K562 (cell line): Measurements from ENCODE around the gene SAFB. TPM values are rescaled to one million over a fixed set of nuclear protein-coding genes. Genes with fewer than 3 reads are reported as not detected.

Experiments used
- ADNP ChIP-seq: fragments of 200-800 bp; sonication (Bioruptor generic); IDR thresholded peaks from 2 replicates; pipeline ENCODE4 v1.6.1; 2016; ENCODE audit warnings: missing genetic modification characterization, missing compliant biosample characterization
- ELF1 ChIP-seq: fragments of 200-800 bp; sonication (Bioruptor generic); IDR thresholded peaks from 2 replicates; pipeline ENCODE4 v1.6.1; 2016; ENCODE audit warnings: missing genetic modification characterization, missing compliant biosample characterization
- HDAC2 ChIP-seq: fragments of 450-650 bp; IDR thresholded peaks from 2 replicates; pipeline ENCODE4 v1.6.1; 2016; ENCODE audit warnings: mild to moderate bottlenecking
- MAFG ChIP-seq: fragments of 450-650 bp; conservative IDR thresholded peaks from 2 replicates; pipeline ENCODE4 v1.6.1; 2016; ENCODE audit warnings: missing genetic modification characterization, missing compliant biosample characterization
- MYBL2 ChIP-seq, 2 experiments: fragments of 450-650 bp in 1 of 2; sonication (generic) in 1 of 2; formaldehyde crosslinking in 1 of 2; IDR thresholded peaks; 2 replicates each; pipeline versions ENCODE4 v1.6.1 to v1.8.1; 2017 to 2022; ENCODE audit warnings: borderline replicate concordance in 1 of 2, inconsistent platforms in 1 of 2, low read depth in 1 of 2, mild to moderate bottlenecking in 1 of 2, missing genetic modification reagents in 1 of 2, moderate library complexity in 1 of 2
- NR3C1 ChIP-seq: sonication (generic); formaldehyde crosslinking; IDR thresholded peaks from 2 replicates; pipeline ENCODE4 v1.8.1; 2022; ENCODE audit warnings: missing genetic modification reagents
- NUFIP1 ChIP-seq: fragments of 450-650 bp; IDR thresholded peaks from 2 replicates; pipeline ENCODE4 v1.6.1; 2018; ENCODE audit not compliant: partially characterized antibody
- PRMT5 ChIP-seq: sonication (generic); formaldehyde crosslinking; IDR thresholded peaks from 2 replicates; pipeline ENCODE4 v1.5.0; 2020; ENCODE audit warnings: missing genetic modification reagents
- RB1 ChIP-seq: fragments of 450-650 bp; IDR thresholded peaks from 2 replicates; pipeline ENCODE4 v1.6.1; 2017; ENCODE audit warnings: low read depth, mild to moderate bottlenecking
- RBFOX2 ChIP-seq: fragments of 200-400 bp; formaldehyde crosslinking; IDR thresholded peaks from 2 replicates; pipeline ENCODE4 v1.6.1; 2017; ENCODE audit warnings: low read depth, mild to moderate bottlenecking, low read length, moderate library complexity
- RFX1 ChIP-seq: fragments of 450-650 bp; IDR thresholded peaks from 2 replicates; pipeline ENCODE4 v1.6.1; 2016; ENCODE audit warnings: mild to moderate bottlenecking, moderate library complexity
- RFX5 ChIP-seq: IDR thresholded peaks from 2 replicates; pipeline ENCODE4 v1.6.1; 2011; ENCODE audit warnings: low read depth, mild to moderate bottlenecking, improper control_type of control experiment, low read length
- ZBTB5 ChIP-seq: fragments of 450-650 bp; IDR thresholded peaks from 2 replicates; pipeline ENCODE4 v1.6.1; 2017; ENCODE audit warnings: antibody characterized with exemption
- ZKSCAN1 ChIP-seq: fragments of 150-350 bp; IDR thresholded peaks from 2 replicates; pipeline ENCODE4 v1.6.1; 2016; ENCODE audit warnings: low read depth, low read length
- ZNF197 ChIP-seq: fragments of 200-800 bp; sonication (Bioruptor generic); IDR thresholded peaks from 2 replicates; pipeline ENCODE4 v1.6.1; 2016; ENCODE audit warnings: low read depth, missing genetic modification characterization, missing compliant biosample characterization
- ZNF41 ChIP-seq: fragments of 250-450 bp; sonication (Bioruptor Pico); conservative IDR thresholded peaks from 2 replicates; pipeline ENCODE4 v1.4.0; 2020; ENCODE audit warnings: mild to moderate bottlenecking
- ZNF507 ChIP-seq: conservative IDR thresholded peaks from 2 replicates; pipeline ENCODE4 v1.6.1; 2017; ENCODE audit warnings: missing genetic modification characterization, missing compliant biosample characterization
- polyA plus RNA-seq, 8 experiments: library from polyadenylated mRNA; depleted of rRNA in 4 of 8; stranded (reverse) in 5 of 8; unstranded in 3 of 8; fragments of >200 nt; fragmentation: Nextera tagmentation in 2 of 8; fragmentation: Illumina TruSeq in 1 of 8; extraction: Ambion mirVana in 2 of 8; extraction: Trizol in 1 of 8; gene quantifications; 2 replicates each; pipeline versions ENCODE4 v1.2.1 to v1.2.3, GENCODE V29; 2011 to 2014; ENCODE audit warnings: inconsistent platforms in 1 of 8, missing spikeins in 1 of 8
- total RNA-seq, 7 experiments: library from RNA; depleted of rRNA in 6 of 7; stranded (reverse); fragments of >200 nt in 6 of 7; fragmentation: Illumina TruSeq in 2 of 7; extraction: Trizol in 2 of 7; gene quantifications; 2 replicates each; pipeline versions ENCODE4 v1.2.1 to v1.2.3, GENCODE V29; 2011 to 2021; ENCODE audit warnings: low replicate concordance in 1 of 7
- TF ChIP-seq, protein P1 (sequence below), 2 experiments: fragments of 450-650 bp in 1 of 2; sonication (generic) in 1 of 2; formaldehyde crosslinking in 1 of 2; IDR thresholded peaks; 2 replicates each; pipeline versions ENCODE4 v1.7.1 to v1.9.0; 2016 to 2022; ENCODE audit warnings: inconsistent platforms in 1 of 2, mild to moderate bottlenecking in 1 of 2, missing genetic modification reagents in 1 of 2

The SAFB gene
- total and polyA plus RNA-seq, 9 of the 15 experiments (the other 6 are each of a cell fraction or from before 2014, with no cell fraction given): 1.1 to 151 (median 83.1) TPM

DNA sequence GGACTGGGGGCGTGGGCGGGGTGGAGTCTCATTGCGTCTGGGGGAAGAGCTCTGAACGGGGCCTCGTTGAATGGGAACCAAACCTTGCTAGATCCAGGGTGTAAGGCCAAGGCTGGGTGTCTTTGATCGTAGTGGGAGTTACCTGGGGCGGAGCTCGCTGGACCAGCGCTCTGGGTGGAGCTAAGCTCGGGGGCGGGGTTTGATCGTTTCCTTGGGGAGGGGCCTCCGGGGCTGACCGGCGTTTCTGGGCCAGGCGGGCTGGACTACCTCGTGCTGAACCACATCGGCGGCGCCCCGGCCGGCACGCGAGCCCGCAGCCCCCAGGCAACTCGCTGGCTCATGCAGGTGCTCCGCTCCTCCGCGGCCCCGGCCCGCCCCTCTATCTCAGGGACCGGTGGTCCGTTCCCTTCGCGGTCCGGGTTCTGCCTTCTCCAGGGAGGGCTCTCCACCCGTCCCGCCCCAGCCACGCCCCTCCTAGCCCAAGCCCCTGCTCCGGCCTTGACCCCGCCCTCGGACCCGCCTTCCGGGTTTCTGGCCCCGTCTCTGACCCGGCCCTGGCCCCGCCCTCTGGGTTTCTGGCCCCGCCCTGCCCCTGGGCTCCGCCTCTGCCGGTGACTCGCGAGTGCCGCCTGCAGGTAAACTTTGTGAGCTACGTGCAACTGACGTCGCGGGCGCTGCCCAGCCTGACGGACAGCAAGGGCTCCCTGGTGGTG lies 63.9 kb downstream of the SAFB start (continued):
- TF ChIP-seq PRMT5: no peak
- no peak for TF ChIP-seq ZNF507 (tag)
- no peak for TF ChIP-seq NR3C1
- TF ChIP-seq ELF1 (tag): peak; percentile 86
- no peak for TF ChIP-seq NUFIP1
- TF ChIP-seq MAFG (tag): no peak
- no peak for TF ChIP-seq RFX5
- TF ChIP-seq, protein P1, sequence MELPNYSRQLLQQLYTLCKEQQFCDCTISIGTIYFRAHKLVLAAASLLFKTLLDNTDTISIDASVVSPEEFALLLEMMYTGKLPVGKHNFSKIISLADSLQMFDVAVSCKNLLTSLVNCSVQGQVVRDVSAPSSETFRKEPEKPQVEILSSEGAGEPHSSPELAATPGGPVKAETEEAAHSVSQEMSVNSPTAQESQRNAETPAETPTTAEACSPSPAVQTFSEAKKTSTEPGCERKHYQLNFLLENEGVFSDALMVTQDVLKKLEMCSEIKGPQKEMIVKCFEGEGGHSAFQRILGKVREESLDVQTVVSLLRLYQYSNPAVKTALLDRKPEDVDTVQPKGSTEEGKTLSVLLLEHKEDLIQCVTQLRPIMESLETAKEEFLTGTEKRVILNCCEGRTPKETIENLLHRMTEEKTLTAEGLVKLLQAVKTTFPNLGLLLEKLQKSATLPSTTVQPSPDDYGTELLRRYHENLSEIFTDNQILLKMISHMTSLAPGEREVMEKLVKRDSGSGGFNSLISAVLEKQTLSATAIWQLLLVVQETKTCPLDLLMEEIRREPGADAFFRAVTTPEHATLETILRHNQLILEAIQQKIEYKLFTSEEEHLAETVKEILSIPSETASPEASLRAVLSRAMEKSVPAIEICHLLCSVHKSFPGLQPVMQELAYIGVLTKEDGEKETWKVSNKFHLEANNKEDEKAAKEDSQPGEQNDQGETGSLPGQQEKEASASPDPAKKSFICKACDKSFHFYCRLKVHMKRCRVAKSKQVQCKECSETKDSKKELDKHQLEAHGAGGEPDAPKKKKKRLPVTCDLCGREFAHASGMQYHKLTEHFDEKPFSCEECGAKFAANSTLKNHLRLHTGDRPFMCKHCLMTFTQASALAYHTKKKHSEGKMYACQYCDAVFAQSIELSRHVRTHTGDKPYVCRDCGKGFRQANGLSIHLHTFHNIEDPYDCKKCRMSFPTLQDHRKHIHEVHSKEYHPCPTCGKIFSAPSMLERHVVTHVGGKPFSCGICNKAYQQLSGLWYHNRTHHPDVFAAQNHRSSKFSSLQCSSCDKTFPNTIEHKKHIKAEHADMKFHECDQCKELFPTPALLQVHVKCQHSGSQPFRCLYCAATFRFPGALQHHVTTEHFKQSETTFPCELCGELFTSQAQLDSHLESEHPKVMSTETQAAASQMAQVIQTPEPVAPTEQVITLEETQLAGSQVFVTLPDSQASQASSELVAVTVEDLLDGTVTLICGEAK (IDR thresholded peaks at IDR 0.05): no peak
- TF ChIP-seq, protein P1 (CRISPR knock-in tag; IDR thresholded peaks at IDR 0.05): no peak
- peak; percentile 47; the same call in 1 of the 2 replicates for TF ChIP-seq RB1
- TF ChIP-seq ZNF197: no peak
- TF ChIP-seq ADNP (tag): no peak
- TF ChIP-seq RFX1: no peak
- TF ChIP-seq RBFOX2: peak; percentile 66
- no peak for TF ChIP-seq MYBL2 (IDR thresholded peaks at IDR 0.05; ENCODE audit: low read depth)
- TF ChIP-seq MYBL2 (CRISPR knock-in tag; IDR thresholded peaks at IDR 0.05; ENCODE audit: borderline replicate concordance): no peak
- TF ChIP-seq ZKSCAN1: no peak
- TF ChIP-seq HDAC2: no peak
- TF ChIP-seq ZBTB5: no peak
- TF ChIP-seq ZNF41: no peak
